Bronchial epithelial cell (primary cell): ENCODE results near the gene OPCML. TPM values are rescaled to one million over a fixed set of nuclear protein-coding genes. Genes with fewer than 3 reads are reported as not detected.

Source experiments
- DNase-seq: peaks from one replicate; pipeline ENCODE4 v3.0.0-alpha.2; 2010; ENCODE audit warnings: low read depth
- FAIRE-seq: peaks from 2 replicates; lab custom pipeline; 2011; peaks lifted over from hg19 to GRCh38; lab: Jason Lieb, UNC
- H3K27me3 ChIP-seq: 2 replicates; pipeline ENCODE4 v1.5.1; 2011; ENCODE audit warnings: low read length; ENCODE audit not compliant: control insufficient read depth, insufficient read depth
- H3K36me3 ChIP-seq: 2 replicates; pipeline ENCODE4 v1.5.1; 2011; ENCODE audit warnings: low read length; ENCODE audit not compliant: control insufficient read depth, insufficient read depth
- H3K4me3 ChIP-seq: 2 replicates; pipeline ENCODE4 v1.5.1; 2011; ENCODE audit warnings: mild to moderate bottlenecking, low read depth, low read length, control low read depth
- total RNA-seq: library from RNA; depleted of rRNA; stranded (reverse); fragments of >200 nt; gene quantifications from 2 replicates; pipeline ENCODE4 v1.2.1, GENCODE V29; 2014
- TF ChIP-seq, protein P1 (sequence below): IDR thresholded peaks from 2 replicates; pipeline ENCODE4 v1.5.1; 2011; ENCODE audit warnings: mild to moderate bottlenecking, moderate library complexity, low read length, control low read depth, inconsistent platforms; ENCODE audit not compliant: insufficient read depth, severe bottlenecking

The OPCML gene
- total RNA-seq, 1 donor from 2014 or later = not detected

DNA sequence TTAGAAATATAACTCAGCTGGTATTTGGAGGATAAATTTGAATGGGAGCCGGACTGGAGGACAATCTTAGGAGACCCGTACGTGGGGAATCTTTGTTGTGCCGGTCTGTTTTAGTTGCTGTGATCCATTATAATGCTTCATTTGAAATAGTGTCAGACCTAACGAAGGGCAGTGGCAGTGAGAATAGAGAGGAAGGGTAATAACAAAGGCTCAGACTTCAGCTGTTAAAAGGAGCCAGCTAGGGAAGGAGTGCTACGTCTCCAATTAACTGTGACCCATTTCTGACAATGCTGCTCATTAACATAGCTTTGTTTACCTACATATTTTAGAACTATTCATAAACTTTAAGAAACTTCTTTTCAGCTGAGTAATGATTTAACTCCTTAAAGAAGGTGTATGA is 246.9 kb downstream of the OPCML start:
- H3K27me3 ChIP-seq = no peaks in the 10 kb centered on the region
- TF ChIP-seq, protein P1, sequence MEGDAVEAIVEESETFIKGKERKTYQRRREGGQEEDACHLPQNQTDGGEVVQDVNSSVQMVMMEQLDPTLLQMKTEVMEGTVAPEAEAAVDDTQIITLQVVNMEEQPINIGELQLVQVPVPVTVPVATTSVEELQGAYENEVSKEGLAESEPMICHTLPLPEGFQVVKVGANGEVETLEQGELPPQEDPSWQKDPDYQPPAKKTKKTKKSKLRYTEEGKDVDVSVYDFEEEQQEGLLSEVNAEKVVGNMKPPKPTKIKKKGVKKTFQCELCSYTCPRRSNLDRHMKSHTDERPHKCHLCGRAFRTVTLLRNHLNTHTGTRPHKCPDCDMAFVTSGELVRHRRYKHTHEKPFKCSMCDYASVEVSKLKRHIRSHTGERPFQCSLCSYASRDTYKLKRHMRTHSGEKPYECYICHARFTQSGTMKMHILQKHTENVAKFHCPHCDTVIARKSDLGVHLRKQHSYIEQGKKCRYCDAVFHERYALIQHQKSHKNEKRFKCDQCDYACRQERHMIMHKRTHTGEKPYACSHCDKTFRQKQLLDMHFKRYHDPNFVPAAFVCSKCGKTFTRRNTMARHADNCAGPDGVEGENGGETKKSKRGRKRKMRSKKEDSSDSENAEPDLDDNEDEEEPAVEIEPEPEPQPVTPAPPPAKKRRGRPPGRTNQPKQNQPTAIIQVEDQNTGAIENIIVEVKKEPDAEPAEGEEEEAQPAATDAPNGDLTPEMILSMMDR = no peak
- no peaks in the 10 kb centered on the region for H3K36me3 ChIP-seq
- H3K4me3 ChIP-seq = no peak overlapping the region
- DNase-seq = no peak
- FAIRE-seq = no peak

DNA sequence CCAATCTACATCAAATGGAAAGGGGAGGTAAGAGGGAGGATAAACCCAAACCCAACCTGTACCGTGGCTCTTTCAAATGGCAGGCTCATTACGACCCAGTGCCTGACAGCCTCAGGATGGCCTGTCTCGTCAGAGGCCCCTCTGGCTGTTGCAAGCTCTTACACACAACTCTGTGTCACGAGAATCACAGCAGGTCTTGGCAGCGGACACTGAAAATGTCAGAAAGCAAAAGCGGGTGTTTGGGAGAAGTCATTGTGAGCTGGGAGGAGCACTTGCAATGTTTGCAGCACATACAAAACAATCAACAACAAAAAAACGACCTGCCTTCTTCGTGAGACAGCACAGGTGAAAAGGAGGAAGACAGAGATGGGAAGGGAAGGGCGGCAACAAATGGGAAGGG is 248.1 kb downstream of the OPCML start:
- TF ChIP-seq, protein P1 = no peak
- DNase-seq = no peak
- Histone ChIP-seq H3K27me3 (no peaks in the 10 kb centered on the region), H3K4me3 (no peak overlapping the region), H3K36me3 (no peaks in the 10 kb centered on the region)
- no peak for FAIRE-seq

DNA sequence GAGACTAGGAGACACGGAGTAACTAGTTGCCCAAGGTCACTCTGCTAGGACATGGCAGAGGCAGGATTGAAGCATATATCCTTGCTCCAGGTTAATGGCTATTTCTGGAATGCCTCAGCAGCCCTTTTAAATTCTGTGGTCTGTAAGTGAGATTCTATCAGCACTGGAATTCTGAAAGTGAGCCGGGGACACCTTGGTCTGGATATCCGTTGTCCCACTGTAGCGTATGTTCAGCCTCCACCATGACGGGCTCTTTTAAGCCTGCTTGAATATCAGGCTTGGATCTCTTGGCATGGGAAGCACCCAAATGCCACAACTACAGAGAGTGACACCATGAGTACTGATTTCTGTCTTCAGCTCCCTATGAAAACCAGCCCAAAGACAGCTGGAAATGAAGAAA is 254.4 kb downstream of the OPCML start:
- FAIRE-seq (no peak), DNase-seq (no peak)
- Histone ChIP-seq H3K27me3 (no peaks in the 10 kb centered on the region), H3K36me3 (no peaks in the 10 kb centered on the region), H3K4me3 (no peak overlapping the region)
- TF ChIP-seq, protein P1 = no peak

DNA sequence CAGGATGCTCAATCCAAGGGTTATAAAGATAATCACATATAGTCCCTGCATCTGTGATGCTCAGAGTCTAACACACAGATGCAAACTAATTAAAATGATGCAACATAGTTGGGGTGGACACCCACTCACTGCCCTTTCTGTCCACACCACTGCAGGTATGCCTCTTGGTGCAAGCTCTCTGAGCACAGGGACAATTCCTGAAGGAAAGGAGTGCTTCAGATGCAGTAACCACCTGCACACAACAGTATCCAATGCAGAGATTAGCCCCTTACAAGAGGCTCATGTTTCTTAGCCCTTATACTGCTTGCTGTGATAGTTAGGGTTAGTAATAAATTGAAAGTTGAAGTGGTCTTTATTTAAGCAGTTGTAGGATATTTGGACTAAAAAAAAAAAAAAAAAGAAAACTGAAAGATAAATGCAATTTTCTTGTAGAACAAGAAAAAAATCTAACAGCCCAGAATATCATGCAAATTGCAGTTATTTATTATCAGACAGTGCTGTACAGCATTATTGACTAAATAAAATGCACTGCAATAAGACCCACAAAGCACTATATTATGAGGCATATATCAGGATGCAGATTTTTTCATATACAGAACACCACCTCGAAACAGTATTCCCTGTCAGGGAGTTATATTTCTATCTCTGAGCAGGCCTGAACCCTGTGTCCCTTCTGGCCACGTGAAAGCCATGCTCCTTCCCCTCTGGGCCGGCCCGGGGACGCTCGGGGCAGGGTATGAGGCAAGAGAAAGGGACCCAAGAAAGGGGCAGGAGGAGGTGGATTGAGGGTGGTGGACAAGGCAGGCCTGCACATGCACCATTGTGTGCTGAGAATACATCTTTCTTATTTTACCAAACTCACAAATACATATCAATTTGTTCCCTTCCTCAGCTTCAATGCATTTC is 260.2 kb downstream of the OPCML start:
- FAIRE-seq (no peak), DNase-seq (no peak)
- TF ChIP-seq, protein P1 = no peak
- Histone ChIP-seq H3K27me3 (no peaks in the 10 kb centered on the region), H3K36me3 (no peaks in the 10 kb centered on the region), H3K4me3 (no peak overlapping the region)

DNA sequence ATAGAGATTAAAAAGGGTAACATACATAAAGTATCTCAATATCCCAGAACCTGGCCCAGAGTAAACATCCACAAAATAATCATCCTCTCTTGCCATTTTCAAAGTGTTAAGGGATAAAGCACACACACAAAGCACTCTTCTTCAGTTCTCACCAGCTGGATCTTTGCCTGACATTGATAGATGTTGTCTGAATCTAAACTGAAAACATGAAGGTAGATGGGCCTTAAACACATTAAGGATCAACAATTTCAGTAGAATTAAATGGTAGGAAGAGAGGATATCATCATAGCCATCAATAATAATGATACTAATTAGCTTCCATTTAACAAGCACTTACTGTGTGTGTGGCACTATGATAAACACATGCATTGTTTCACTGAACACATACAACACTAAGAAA is 261.1 kb downstream of the OPCML start:
- FAIRE-seq (no peak), DNase-seq (no peak)
- Histone ChIP-seq H3K27me3 (no peaks in the 10 kb centered on the region), H3K4me3 (no peak overlapping the region), H3K36me3 (no peaks in the 10 kb centered on the region)
- TF ChIP-seq, protein P1 = no peak
